H54 (cell line): ENCODE data around the gene C12orf56.
"Not testable (repeated sequence)": the region's sequence is repeated elsewhere in the genome, so short reads cannot be mapped to it uniquely, and the experiment has no call there.

Source experiments
- DNase-seq: peaks from one replicate; pipeline ENCODE4 v3.0.0; 2011; ENCODE audit warnings: low spot score, mixed read lengths; ENCODE audit not compliant: insufficient read length
- FAIRE-seq: peaks from 3 replicates; lab custom pipeline; 2011; peaks lifted over from hg19 to GRCh38; lab: Jason Lieb, UNC
- POLR2A ChIP-seq: IDR thresholded peaks from 2 replicates; pipeline ENCODE4 v1.6.1; 2011; ENCODE audit warnings: low read depth, mild to moderate bottlenecking, low read length

The C12orf56 gene

GRCh38 chr12:64352181-64352580, 38.4 kb downstream of the C12orf56 start:
- no peak for FAIRE-seq
- TF ChIP-seq POLR2A: no peak

GRCh38 chr12:64351265-64351664, 39.3 kb downstream of the C12orf56 start:
- no peak for DNase-seq
- no peak for TF ChIP-seq POLR2A

More at GRCh38 chr12:64352181-64352580, 38.4 kb downstream of the C12orf56 start:
- DNase-seq: no peak

GRCh38 chr12:64347630-64348029, 42.9 kb downstream of the C12orf56 start:
- DNase-seq (no peak), FAIRE-seq (no peak)
- TF ChIP-seq POLR2A: no peak

More at GRCh38 chr12:64351265-64351664, 39.3 kb downstream of the C12orf56 start:
- FAIRE-seq: no peak

GRCh38 chr12:64344631-64345030, 45.9 kb downstream of the C12orf56 start:
- not testable (repeated sequence) for FAIRE-seq, DNase-seq

- not testable (repeated sequence) for FAIRE-seq, DNase-seq
Observed at GRCh38 chr12:64340546-64340945, 50.0 kb downstream of the C12orf56 start.

GRCh38 chr12:64335886-64336466, 54.6 kb downstream of the C12orf56 start:
- no peak for TF ChIP-seq POLR2A
- DNase-seq: no peak
- FAIRE-seq: no peak

- no peak for TF ChIP-seq POLR2A
- DNase-seq: no peak
- no peak for FAIRE-seq
Observed at GRCh38 chr12:64332938-64333337, 57.6 kb downstream of the C12orf56 start.

GRCh38 chr12:64332296-64332695, 58.3 kb downstream of the C12orf56 start:
- DNase-seq (no peak), FAIRE-seq (no peak)
- no peak for TF ChIP-seq POLR2A

GRCh38 chr12:64329031-64329710, 61.4 kb downstream of the C12orf56 start:
- not testable (repeated sequence) for FAIRE-seq

GRCh38 chr12:64325055-64325454, 65.5 kb downstream of the C12orf56 start:
- no peak for FAIRE-seq
- DNase-seq: no peak

More at GRCh38 chr12:64329031-64329710, 61.4 kb downstream of the C12orf56 start:
- not testable (repeated sequence) for DNase-seq

GRCh38 chr12:64323476-64324225, 66.9 kb downstream of the C12orf56 start:
- FAIRE-seq: no peak
- DNase-seq: no peak
- no peak for TF ChIP-seq POLR2A

More at GRCh38 chr12:64325055-64325454, 65.5 kb downstream of the C12orf56 start:
- TF ChIP-seq POLR2A: no peak

- DNase-seq (no peak), FAIRE-seq (no peak)
- TF ChIP-seq POLR2A: no peak
Observed at GRCh38 chr12:64323006-64323405, 67.6 kb downstream of the C12orf56 start.

GRCh38 chr12:64320611-64321010, 69.9 kb downstream of the C12orf56 start:
- FAIRE-seq (peak; percentile 52), DNase-seq (no peak)
- TF ChIP-seq POLR2A: no peak

GRCh38 chr12:64319540-64320225, 70.9 kb downstream of the C12orf56 start:
- FAIRE-seq, DNase-seq: not testable (repeated sequence)
